ENCODE data around the gene ENTPD6. TPM values are rescaled to one million over a fixed set of nuclear protein-coding genes. Genes with fewer than 3 reads are reported as not detected.

Gene ENTPD6
- total and polyA plus RNA-seq, 2 experiments from 2014 or later = 32.9 to 50.4 TPM

GRCh38 chr20:25257756-25258475 lies 62.4 kb downstream of the ENTPD6 start:
- no peaks in the 10 kb centered on the region for H3K27me3 ChIP-seq (replicated peaks; ENCODE audit: insufficient read depth)
- no peaks in the 10 kb centered on the region for H3K9me2 ChIP-seq (ENCODE audit: insufficient read depth)
- WGBS, 2 experiments (ENCODE audit: low coverage in 1 of 2, low lambda C conversion rate in 2 of 2, missing lambda C conversion rate in 2 of 2) = 94 to 95% methylated on average over 10 of the region's 10 CpGs
- in situ Hi-C loops (cut with MboI) = no loop called here
- no peak overlapping the region for H3K27ac ChIP-seq
- H3K4me2 ChIP-seq (ENCODE audit: unreplicated experiment) = no peak overlapping the region
- no peaks in the 10 kb centered on the region for H4K20me1 ChIP-seq (ENCODE audit: insufficient read depth)
- H3K79me2 ChIP-seq (ENCODE audit: insufficient read depth) = peaks cover 88% of the 10 kb centered on the region
- no peak overlapping the region for H2AFZ ChIP-seq
- H3K9ac ChIP-seq = no peak overlapping the region
- no peak for DNase-seq
- H3K4me3 ChIP-seq = no peak overlapping the region
- no peaks in the 10 kb centered on the region for H3F3A ChIP-seq (ENCODE audit: insufficient read depth)
- peaks cover 9% of the 10 kb centered on the region for H3K4me1 ChIP-seq (ENCODE audit: insufficient read depth)
- H3K9me3 ChIP-seq (ENCODE audit: low read depth) = no peaks in the 10 kb centered on the region
- TF ChIP-seq EZH2phosphoT487 (IDR thresholded peaks at IDR 0.05; ENCODE audit: insufficient read depth, low read depth) (no peak), EZH2 (IDR thresholded peaks at IDR 0.05; ENCODE audit: insufficient read depth, poor library complexity, severe bottlenecking) (no peak)
- 0 out of 2 replicates have a peak, but pooled peaks cover 5% of the 10 kb centered on the region for H3K36me3 ChIP-seq (ENCODE audit: low read depth)

DNA sequence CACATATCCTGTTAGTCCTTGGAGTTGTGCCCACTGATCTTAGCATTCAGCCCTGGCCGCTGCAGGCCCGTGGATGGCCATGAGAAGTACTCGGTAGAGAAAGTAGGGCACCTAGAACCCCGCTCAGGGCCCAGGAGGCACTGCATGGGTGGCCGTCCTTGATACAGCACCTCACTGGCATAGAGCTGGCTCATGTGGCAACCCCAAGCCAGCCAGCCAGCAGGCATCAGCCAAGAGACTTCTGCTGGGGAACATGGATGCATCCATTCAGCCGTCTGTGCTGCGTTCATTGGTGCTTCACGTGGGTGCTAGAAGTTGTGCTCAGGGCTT lies 62.9 kb downstream of the ENTPD6 start:
- no peaks in the 10 kb centered on the region for H3F3A ChIP-seq (ENCODE audit: insufficient read depth)
- no peak for DNase-seq
- no peak overlapping the region for H2AFZ ChIP-seq
- H3K9me2 ChIP-seq (ENCODE audit: insufficient read depth) = no peaks in the 10 kb centered on the region
- no peak overlapping the region for H3K9ac ChIP-seq
- no peak for TF ChIP-seq EZH2 (IDR thresholded peaks at IDR 0.05; ENCODE audit: insufficient read depth, poor library complexity, severe bottlenecking)
- TF ChIP-seq EZH2phosphoT487 (IDR thresholded peaks at IDR 0.05; ENCODE audit: insufficient read depth, low read depth) = no peak
- H4K20me1 ChIP-seq (ENCODE audit: insufficient read depth) = no peaks in the 10 kb centered on the region
- in situ Hi-C loops (cut with MboI) = no loop called here
- H3K9me3 ChIP-seq (ENCODE audit: low read depth) = no peaks in the 10 kb centered on the region
- H3K27ac ChIP-seq = no peak overlapping the region
- H3K27me3 ChIP-seq (replicated peaks; ENCODE audit: insufficient read depth) = no peaks in the 10 kb centered on the region
- WGBS, 2 experiments (ENCODE audit: low coverage in 1 of 2, low lambda C conversion rate in 2 of 2, missing lambda C conversion rate in 2 of 2) = 85 to 87% methylated on average over 8 of the region's 8 CpGs
- H3K4me1 ChIP-seq (ENCODE audit: insufficient read depth) = peaks cover 9% of the 10 kb centered on the region
- H3K4me3 ChIP-seq = no peak overlapping the region
- no peak overlapping the region for H3K4me2 ChIP-seq (ENCODE audit: unreplicated experiment)
- H3K79me2 ChIP-seq (ENCODE audit: insufficient read depth) = peaks cover 88% of the 10 kb centered on the region
- 0 out of 2 replicates have a peak, but pooled peaks cover 5% of the 10 kb centered on the region for H3K36me3 ChIP-seq (ENCODE audit: low read depth)

DNA sequence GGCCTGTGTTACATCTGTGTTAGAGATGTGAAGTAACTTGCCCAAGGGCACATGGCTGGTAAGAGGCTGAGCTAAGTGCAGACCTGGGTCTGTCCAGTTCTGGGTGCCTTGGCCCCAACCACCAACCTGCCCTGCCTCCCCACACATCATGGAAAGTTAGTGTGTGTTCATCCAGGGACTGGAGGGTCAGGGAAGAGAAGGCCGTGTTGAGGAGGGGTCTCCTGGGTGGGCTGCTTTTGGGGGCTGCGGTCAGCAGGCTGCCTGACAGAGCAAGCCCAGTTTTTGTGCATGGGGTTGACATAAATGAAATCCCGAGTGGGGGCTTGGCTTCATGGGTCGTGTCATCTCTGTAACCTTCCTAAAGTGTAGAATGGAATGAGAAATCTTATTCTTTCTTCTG lies 63.3 kb downstream of the ENTPD6 start:
- H3K79me2 ChIP-seq (ENCODE audit: insufficient read depth) = peaks cover 88% of the 10 kb centered on the region
- no peaks in the 10 kb centered on the region for H3K9me3 ChIP-seq (ENCODE audit: low read depth)
- H3K27ac ChIP-seq = no peak overlapping the region
- no peak for DNase-seq
- no peaks in the 10 kb centered on the region for H3F3A ChIP-seq (ENCODE audit: insufficient read depth)
- 0 out of 2 replicates have a peak, but pooled peaks cover 5% of the 10 kb centered on the region for H3K36me3 ChIP-seq (ENCODE audit: low read depth)
- WGBS, 2 experiments (ENCODE audit: low coverage in 1 of 2, low lambda C conversion rate in 2 of 2, missing lambda C conversion rate in 2 of 2) = 78 to 90% methylated on average over 4 of the region's 4 CpGs
- H4K20me1 ChIP-seq (ENCODE audit: insufficient read depth) = no peaks in the 10 kb centered on the region
- in situ Hi-C loops (cut with MboI) = no loop called here
- peaks cover 9% of the 10 kb centered on the region for H3K4me1 ChIP-seq (ENCODE audit: insufficient read depth)
- H3K4me3 ChIP-seq = no peak overlapping the region
- no peak overlapping the region for H2AFZ ChIP-seq
- TF ChIP-seq EZH2phosphoT487 (IDR thresholded peaks at IDR 0.05; ENCODE audit: insufficient read depth, low read depth) (no peak), EZH2 (IDR thresholded peaks at IDR 0.05; ENCODE audit: insufficient read depth, poor library complexity, severe bottlenecking) (no peak)
- H3K9me2 ChIP-seq (ENCODE audit: insufficient read depth) = no peaks in the 10 kb centered on the region
- H3K27me3 ChIP-seq (replicated peaks; ENCODE audit: insufficient read depth) = no peaks in the 10 kb centered on the region
- H3K9ac ChIP-seq = no peak overlapping the region
- no peak overlapping the region for H3K4me2 ChIP-seq (ENCODE audit: unreplicated experiment)

DNA sequence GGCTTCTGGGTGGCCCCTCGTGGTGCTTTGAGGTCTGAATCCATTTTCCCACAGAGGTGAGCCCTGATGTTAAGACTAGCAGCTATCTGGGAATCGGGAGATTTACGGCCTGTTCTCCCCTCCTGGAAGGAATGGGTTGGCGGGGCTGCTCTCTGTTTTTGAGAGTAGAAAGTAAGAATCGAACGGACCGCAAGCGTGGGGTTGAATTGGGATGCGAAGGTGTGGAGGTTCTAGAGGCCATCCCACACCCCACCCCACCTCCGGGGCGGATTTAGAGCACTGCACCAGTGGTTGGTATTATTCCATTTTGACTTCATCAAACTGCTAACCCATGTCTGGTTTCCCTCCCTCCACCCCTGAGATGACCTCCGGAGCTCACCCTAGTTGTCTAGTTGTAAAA lies 63.8 kb downstream of the ENTPD6 start:
- H3K36me3 ChIP-seq (ENCODE audit: low read depth) = 0 out of 2 replicates have a peak, but pooled peaks cover 5% of the 10 kb centered on the region

More for the DNA sequence above, 63.8 kb downstream of the ENTPD6 start:
- TF ChIP-seq EZH2 (IDR thresholded peaks at IDR 0.05; ENCODE audit: insufficient read depth, poor library complexity, severe bottlenecking) (no peak), EZH2phosphoT487 (IDR thresholded peaks at IDR 0.05; ENCODE audit: insufficient read depth, low read depth) (no peak)
- no peak overlapping the region for H2AFZ ChIP-seq
- no peak overlapping the region for H3K27ac ChIP-seq
- H3F3A ChIP-seq (ENCODE audit: insufficient read depth) = no peaks in the 10 kb centered on the region
- H3K4me1 ChIP-seq (ENCODE audit: insufficient read depth) = peaks cover 9% of the 10 kb centered on the region
- H3K9me2 ChIP-seq (ENCODE audit: insufficient read depth) = no peaks in the 10 kb centered on the region
- no peak overlapping the region for H3K4me2 ChIP-seq (ENCODE audit: unreplicated experiment)
- H3K4me3 ChIP-seq = no peak overlapping the region
- no peak for DNase-seq
- peaks cover 88% of the 10 kb centered on the region for H3K79me2 ChIP-seq (ENCODE audit: insufficient read depth)
- H4K20me1 ChIP-seq (ENCODE audit: insufficient read depth) = no peaks in the 10 kb centered on the region
- WGBS, 2 experiments (ENCODE audit: low coverage in 1 of 2, low lambda C conversion rate in 2 of 2, missing lambda C conversion rate in 2 of 2) = 93 to 96% methylated on average over 11 to 12 of the region's 12 CpGs
- H3K9me3 ChIP-seq (ENCODE audit: low read depth) = no peaks in the 10 kb centered on the region
- no peak overlapping the region for H3K9ac ChIP-seq
- in situ Hi-C loops (cut with MboI) = no loop called here
- no peaks in the 10 kb centered on the region for H3K27me3 ChIP-seq (replicated peaks; ENCODE audit: insufficient read depth)
